NB4 (cell line): ENCODE data around the gene NUP107.

ENCODE experiments used
- DNase-seq: peaks from one replicate; pipeline ENCODE4 v3.0.0; 2010; ENCODE audit warnings: low read depth
- H3K4me3 ChIP-seq: one replicate; pipeline ENCODE4 v1.5.1; 2011; ENCODE audit warnings: mild to moderate bottlenecking, low read depth, low read length, moderate library complexity
- MAX ChIP-seq: IDR thresholded peaks from 2 replicates; pipeline ENCODE4 v1.6.1; 2011; ENCODE audit warnings: low read depth, low read length
- MYC ChIP-seq: IDR thresholded peaks from 2 replicates; pipeline ENCODE4 v1.6.1; 2011; ENCODE audit warnings: low read depth, low read length
- POLR2A ChIP-seq: IDR thresholded peaks from 2 replicates; pipeline ENCODE4 v1.6.1; 2011; ENCODE audit warnings: mild to moderate bottlenecking; ENCODE audit not compliant: insufficient read length; ENCODE audit errors: extremely low read depth
- TF ChIP-seq, protein P1 (sequence below): IDR thresholded peaks from one replicate; pipeline ENCODE4 v1.5.1; 2012; ENCODE audit warnings: low read depth, low read length

Gene NUP107

DNA sequence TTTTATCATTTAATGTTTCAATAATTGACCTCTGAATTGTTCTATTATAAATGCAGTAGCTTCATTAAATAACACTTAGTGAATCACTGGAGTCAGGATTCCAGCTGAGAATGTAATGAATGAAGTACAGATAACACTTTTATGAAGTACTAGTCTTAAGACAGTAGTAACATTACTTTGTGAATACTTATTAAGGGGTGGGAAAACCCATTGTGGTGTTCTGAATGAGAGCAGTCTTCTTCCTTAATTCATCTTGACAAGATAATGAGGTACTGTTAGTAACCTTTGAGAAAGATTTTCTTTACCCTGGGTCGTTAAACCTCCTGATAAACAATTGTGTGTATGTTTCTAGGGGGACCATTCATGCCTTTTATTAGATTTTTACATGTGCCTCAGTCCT, 12.7 kb downstream of the NUP107 start:
- TF ChIP-seq POLR2A (no peak), MYC (no peak), MAX (no peak)
- TF ChIP-seq, protein P1, sequence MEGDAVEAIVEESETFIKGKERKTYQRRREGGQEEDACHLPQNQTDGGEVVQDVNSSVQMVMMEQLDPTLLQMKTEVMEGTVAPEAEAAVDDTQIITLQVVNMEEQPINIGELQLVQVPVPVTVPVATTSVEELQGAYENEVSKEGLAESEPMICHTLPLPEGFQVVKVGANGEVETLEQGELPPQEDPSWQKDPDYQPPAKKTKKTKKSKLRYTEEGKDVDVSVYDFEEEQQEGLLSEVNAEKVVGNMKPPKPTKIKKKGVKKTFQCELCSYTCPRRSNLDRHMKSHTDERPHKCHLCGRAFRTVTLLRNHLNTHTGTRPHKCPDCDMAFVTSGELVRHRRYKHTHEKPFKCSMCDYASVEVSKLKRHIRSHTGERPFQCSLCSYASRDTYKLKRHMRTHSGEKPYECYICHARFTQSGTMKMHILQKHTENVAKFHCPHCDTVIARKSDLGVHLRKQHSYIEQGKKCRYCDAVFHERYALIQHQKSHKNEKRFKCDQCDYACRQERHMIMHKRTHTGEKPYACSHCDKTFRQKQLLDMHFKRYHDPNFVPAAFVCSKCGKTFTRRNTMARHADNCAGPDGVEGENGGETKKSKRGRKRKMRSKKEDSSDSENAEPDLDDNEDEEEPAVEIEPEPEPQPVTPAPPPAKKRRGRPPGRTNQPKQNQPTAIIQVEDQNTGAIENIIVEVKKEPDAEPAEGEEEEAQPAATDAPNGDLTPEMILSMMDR, result no peak
- H3K4me3 ChIP-seq, result no peak overlapping the region
- no peak for DNase-seq

DNA sequence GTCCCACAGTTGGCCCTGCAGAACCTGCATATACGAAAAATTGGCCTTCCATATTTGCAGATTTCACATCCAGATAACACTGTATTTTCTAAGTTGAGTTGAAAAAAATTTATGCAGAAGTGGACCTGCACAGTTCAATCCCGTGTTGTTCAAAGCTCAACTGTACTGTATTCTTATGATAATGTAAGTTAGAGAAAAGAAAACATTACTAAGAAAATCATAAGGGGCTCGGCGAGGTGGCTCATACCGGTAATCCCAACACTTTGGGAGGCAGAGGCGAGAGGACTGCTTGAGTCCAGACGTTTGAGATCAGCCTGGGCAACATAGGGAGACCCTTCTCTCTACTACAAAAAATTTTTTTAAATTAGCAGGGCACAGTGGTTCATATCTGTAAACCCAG, 41.0 kb downstream of the NUP107 start:
- TF ChIP-seq POLR2A, result no peak
- TF ChIP-seq, protein P1, result no peak
- TF ChIP-seq MAX, result no peak
- no peak for TF ChIP-seq MYC
- no peak for DNase-seq
- H3K4me3 ChIP-seq, result no peak overlapping the region

GRCh38 chr12:68733661-68734071, 46.9 kb downstream of the NUP107 start:
- TF ChIP-seq MYC (no peak), MAX (no peak), POLR2A (no peak)
- TF ChIP-seq, protein P1, result no peak
- DNase-seq, result no peak
- no peak overlapping the region for H3K4me3 ChIP-seq

GRCh38 chr12:68739891-68740290, 53.1 kb downstream of the NUP107 start:
- no peak overlapping the region for H3K4me3 ChIP-seq
- DNase-seq, result no peak
- TF ChIP-seq MYC (no peak), MAX (no peak)

GRCh38 chr12:68743356-68743755, 56.6 kb downstream of the NUP107 start:
- peak; percentile 35 for DNase-seq
- TF ChIP-seq MYC (no peak), POLR2A (no peak), MAX (no peak)
- TF ChIP-seq, protein P1, result no peak
- no peak overlapping the region for H3K4me3 ChIP-seq

DNA sequence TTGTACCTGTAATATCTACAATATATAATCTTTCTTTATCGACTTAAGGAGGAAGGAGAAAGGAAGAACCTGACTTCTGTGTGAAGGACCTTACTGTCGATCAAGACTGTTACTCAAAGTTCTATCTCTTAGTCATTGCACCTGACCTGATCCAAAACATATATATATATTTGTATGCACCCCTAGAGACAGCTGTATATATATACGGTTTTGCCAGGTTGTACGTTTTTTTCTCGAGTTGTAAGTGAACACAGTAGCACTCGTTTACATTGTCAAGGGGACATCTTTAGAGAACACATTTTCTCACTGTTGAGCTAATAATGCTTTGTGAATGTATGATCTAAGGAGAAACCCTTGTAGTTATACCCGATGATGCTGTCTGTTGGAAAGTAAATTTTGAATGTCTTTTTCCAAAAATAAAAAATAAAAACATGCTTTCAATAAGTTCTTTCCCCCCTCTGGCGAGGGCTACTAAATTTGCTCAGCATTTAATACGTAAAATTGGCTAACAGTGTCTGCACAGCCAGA, 58.7 kb downstream of the NUP107 start:
- DNase-seq, result peak; percentile 39
- peak overlapping the region; percentile 25 for H3K4me3 ChIP-seq
- no peak for TF ChIP-seq MAX
- TF ChIP-seq, protein P1, result no peak
- TF ChIP-seq POLR2A, result no peak
- no peak for TF ChIP-seq MYC
